ENCODE measurements around the gene PAQR9.
A peak's percentile ranks its signal among the peaks of the same experiment; 100 is the strongest.

PAQR9 gene

DNA sequence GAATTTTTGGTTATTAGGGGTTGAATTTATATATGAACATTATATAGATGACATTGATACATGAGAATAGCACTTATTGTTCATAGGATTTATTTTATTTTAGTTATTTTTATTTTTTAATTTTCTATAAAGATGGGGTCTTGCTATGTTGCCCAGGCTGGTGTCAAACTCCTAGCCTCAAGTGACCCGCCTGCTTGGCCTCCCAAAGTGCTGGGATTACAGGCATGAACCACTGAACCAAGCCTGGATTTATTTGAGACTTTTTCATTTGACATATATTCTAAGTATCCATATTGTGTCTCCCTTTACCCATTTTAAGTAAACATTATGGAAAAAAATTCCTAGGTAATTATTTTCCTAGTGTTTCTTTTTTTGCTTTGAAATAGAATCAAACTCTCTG lies 12.5 kb downstream of the PAQR9 start:
- DNase-seq (ENCODE audit: low read depth) = no peak

GRCh38 chr3:142947799-142948575 lies 15.5 kb downstream of the PAQR9 start:
- no peak for DNase-seq (ENCODE audit: low read depth)

DNA sequence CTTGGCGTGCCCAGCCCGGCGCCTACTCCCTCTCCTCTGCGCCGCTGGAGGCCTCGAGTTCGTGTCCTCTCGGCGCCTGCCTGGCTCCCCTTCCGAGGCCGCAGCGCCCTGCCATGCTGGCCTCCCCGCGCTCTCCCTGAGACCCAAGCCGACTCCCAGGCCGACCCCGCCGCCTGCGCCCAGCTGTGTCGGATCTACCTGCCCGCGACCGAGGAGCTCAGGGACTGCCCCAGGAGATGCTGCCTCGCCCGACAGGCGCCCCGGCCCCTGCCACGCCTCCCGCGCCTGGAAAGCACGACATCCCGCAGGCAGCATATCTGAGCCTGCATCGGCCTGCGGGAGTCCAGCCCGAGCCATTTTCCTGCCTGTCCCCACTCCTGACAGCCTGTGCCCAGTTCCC lies 16.1 kb downstream of the PAQR9 start:
- no peak for DNase-seq (ENCODE audit: low read depth)

DNA sequence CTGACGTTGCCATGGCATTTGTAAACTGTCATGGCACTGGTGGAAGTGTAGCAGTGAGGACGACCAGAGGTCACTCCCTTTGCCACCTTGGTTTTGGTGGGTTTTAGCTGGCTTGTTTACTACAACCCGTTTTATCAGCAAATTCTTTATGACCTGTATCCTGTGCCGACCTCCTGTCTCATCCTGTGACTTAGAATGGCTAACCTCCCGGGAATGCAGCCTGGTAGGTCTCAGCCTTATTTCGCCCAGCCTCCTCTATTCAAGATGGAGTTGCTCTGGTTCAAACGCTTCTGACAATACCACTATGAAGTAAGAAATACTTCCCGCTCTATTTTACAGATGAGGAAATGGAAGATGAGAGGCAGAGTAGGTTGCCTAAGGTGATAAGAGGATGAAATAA lies 16.6 kb downstream of the PAQR9 start:
- DNase-seq (ENCODE audit: low read depth) = no peak

DNA sequence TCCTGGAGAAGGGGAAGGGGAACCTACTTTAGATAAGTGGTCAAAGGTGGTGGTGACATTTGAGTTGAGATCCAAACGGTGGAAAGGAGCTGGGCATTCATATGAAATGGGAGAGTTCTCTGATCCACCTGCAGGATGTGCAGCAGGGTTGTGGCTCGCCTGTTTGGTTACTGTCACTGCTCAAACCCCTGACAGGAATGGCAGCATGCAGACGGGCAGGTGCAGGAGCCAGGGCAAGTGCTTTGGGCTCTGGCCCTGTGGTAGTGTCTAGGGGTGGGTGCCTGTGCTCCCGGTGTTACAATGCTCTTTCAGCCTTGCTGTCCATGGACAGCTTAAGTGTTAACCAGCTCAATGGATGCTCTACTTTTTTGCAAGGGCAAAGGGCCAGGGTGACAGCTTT lies 18.5 kb downstream of the PAQR9 start:
- no peak for DNase-seq (ENCODE audit: low read depth)

DNA sequence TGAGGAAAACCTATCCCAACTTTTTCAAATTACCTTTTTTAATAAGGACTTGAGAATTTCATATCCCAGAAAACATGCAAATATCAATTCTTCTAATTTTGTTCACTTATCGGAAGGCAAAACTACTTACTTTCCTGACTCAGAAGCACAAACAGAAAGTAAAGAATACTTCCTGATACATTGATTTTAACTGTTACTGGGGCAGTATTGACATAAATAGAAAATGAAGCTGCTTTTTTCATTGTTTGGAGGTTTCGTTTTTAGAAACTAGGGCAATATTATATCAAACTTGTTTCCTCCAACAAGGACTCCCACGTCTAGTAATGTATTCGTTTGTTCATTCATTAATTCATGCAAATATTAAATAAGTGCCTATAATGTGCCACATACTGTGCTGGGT lies 19.1 kb downstream of the PAQR9 start:
- DNase-seq (ENCODE audit: low read depth) = no peak

- no peak for DNase-seq (ENCODE audit: low read depth)
Measured at GRCh38 chr3:142943870-142944269, 19.6 kb downstream of the PAQR9 start.

DNA sequence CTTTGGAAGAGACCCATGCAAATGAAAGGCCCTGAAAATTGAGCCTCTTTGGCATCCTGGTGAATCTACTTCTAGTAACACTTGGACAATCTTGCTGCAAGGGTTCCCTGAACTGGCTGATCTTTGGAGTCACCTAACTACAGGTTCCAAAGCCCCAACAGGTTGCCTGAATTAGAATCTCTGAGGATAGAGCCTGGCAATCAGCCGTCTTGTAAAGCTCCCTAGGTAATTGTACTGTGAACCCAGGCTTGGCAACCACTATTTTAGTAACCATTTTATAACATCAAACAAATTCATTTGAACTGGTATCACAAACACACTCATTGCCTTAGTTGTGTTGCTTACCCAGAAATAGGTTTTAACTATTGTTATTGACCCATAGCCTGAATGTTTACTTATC lies 20.1 kb downstream of the PAQR9 start:
- DNase-seq (ENCODE audit: low read depth) = no peak

DNA sequence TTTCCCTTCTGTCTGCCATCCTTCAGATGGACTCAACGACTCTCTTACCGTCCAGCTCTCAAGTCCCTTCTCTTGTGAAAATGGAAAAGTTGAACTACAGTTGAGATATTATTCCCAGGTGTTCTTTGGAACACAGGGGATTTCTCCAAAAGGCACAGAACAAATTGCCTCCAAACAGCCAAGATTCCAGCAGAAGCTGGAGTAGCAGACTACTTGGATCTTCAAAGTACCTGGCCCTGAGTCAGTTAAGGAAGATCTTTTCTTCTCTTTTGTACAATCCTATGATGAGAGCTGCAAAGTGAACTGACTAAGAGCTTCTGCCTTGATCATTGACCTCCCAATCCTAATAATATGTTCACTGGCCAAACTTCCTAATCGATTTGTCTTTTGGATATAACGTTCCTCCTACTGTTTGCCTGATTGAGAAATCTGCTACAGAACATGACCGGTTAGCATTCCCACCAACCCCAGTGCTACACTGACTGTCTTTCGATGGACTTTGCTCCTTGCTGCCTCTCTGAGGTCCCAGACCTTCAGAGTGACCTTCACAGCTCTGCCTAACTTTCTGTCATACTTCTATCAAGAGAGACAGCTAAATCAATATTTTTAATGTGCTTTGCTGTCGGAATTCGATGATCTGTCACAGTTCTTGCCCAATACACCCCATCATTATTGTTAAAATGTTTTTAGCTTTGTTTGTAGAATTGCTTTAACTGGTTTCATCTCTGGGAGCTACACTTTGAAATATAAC lies 21.9 kb downstream of the PAQR9 start:
- no peak for DNase-seq (ENCODE audit: low read depth)

DNA sequence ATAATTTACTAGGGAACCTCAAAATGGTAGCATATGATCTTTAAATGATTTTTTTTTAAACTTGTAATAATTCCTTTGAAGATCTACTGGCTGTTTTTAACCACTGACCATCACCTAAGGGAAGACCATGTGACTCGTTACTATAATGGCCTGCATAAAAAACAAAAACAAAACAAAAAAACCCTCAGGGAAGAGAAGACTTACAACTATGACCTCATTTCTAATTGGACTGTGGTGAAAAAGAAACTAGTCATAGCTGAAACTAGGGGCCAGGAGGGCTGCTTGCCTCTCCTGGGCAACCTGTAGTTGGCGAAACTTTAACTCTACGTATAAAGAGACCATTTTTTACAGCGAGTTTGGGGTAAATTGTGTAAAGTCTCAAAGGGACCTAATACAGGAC lies 23.0 kb downstream of the PAQR9 start:
- no peak for DNase-seq (ENCODE audit: low read depth)

DNA sequence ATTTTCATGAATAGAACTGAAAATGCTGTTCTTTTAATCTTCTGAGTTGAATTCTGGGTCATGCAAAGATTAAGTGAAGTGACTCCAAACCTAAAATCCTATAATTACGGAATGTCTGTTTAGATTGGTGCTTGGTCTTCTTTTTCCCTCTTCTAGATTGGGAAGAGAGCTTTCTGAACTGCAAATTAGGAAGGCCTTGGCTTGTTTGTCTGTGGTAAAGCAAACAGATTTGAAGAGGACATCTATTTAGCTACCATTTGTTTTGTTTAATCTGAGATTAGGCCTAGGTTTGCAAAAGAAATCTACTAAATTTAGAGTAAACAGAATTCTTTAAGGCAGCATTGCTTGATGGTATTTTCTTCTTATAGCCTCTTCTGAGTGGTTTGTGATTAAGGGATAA lies 23.5 kb downstream of the PAQR9 start:
- no peak for DNase-seq (ENCODE audit: low read depth)

GRCh38 chr3:142935963-142936362 lies 27.5 kb downstream of the PAQR9 start:
- no peak for DNase-seq (ENCODE audit: low read depth)

GRCh38 chr3:142934887-142935269 lies 28.6 kb downstream of the PAQR9 start:
- DNase-seq (ENCODE audit: low read depth) = no peak

DNA sequence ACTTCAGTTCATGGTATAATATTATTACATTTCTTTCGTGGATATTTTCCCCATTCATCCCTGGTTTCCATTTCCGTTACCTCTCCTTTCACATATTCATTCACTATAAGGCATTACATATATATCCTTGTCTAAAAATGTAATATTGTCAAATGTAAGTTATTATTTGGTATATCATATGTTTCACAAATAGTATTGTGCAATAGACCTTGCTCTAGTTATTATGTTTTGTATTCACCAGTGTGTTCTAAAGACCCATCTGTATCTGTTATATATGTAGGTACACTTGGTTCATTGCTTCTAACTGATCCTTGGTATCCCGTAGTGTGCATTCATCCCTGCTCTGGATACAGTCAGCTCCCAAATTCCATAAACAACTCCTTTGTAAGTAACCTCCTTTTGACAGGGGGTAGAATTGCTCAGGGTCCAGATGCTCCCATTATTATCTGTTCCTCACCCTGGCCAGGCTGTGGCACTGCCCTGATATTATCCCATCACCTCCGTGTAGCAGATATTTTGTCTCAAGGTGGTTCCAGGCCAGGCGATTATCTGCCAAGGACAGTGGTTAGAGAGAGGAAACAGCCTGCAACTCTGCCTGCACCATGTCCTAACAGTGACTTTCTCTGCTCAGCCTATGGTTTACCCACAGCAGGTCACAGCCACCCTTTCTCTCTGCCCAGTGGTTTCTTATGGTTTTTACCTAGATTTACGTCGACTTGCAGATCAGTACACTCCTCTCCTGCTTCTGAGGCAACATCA lies 29.2 kb downstream of the PAQR9 start:
- DNase-seq (ENCODE audit: low read depth) = no peak

GRCh38 chr3:142931222-142931621 lies 32.3 kb downstream of the PAQR9 start:
- DNase-seq (ENCODE audit: low read depth) = no peak

- DNase-seq (ENCODE audit: low read depth) = no peak
Measured at GRCh38 chr3:142930463-142930862, 33.0 kb downstream of the PAQR9 start.

GRCh38 chr3:142929890-142930289 lies 33.6 kb downstream of the PAQR9 start:
- DNase-seq (ENCODE audit: low read depth) = no peak

GRCh38 chr3:142929109-142929508 lies 34.4 kb downstream of the PAQR9 start:
- peak; percentile 13 for DNase-seq (ENCODE audit: low read depth)

GRCh38 chr3:142926368-142926944 lies 37.0 kb downstream of the PAQR9 start:
- DNase-seq (ENCODE audit: low read depth) = no peak

GRCh38 chr3:142925140-142925539 lies 38.3 kb downstream of the PAQR9 start:
- no peak for DNase-seq (ENCODE audit: low read depth)

- DNase-seq (ENCODE audit: low read depth) = no peak
Measured at GRCh38 chr3:142923694-142924093, 39.8 kb downstream of the PAQR9 start.

- DNase-seq (ENCODE audit: low read depth) = no peak
Measured at GRCh38 chr3:142916605-142917004, 46.9 kb downstream of the PAQR9 start.

- no peak for DNase-seq (ENCODE audit: low read depth)
Measured at GRCh38 chr3:142915636-142916035, 47.8 kb downstream of the PAQR9 start.
